ENCODE results near the gene ST3GAL2.

- TF ChIP-seq EP300 (IDR thresholded peaks at IDR 0.05; ENCODE audit: borderline replicate concordance) (no peak), CREB1 (IDR thresholded peaks at IDR 0.05; ENCODE audit: low read depth) (no peak), RAD21 (IDR thresholded peaks at IDR 0.05; ENCODE audit: low read depth) (no peak), ZBTB7A (IDR thresholded peaks at IDR 0.05; ENCODE audit: low read depth) (no peak), EGR1 (IDR thresholded peaks at IDR 0.05) (no peak), MAX (IDR thresholded peaks at IDR 0.05) (no peak), REST (IDR thresholded peaks at IDR 0.05; ENCODE audit: low read depth) (no peak), YY1 (IDR thresholded peaks at IDR 0.05; ENCODE audit: low read depth) (no peak), CEBPB (IDR thresholded peaks at IDR 0.05) (no peak), TAF1 (IDR thresholded peaks at IDR 0.05; ENCODE audit: low read depth) (no peak), FOXM1 (IDR thresholded peaks at IDR 0.05; ENCODE audit: borderline replicate concordance, low read depth) (no peak), NFIC (IDR thresholded peaks at IDR 0.05) (no peak), USF1 (IDR thresholded peaks at IDR 0.05) (no peak), TEAD4 (IDR thresholded peaks at IDR 0.05) (no peak)
These were observed 28.2 kb upstream of the ST3GAL2 start for GRCh38 chr16:70467113-70467512.
